Left ventricle myocardium superior (tissue), 1 donor: ENCODE measurements around the gene DAP. TPM values are rescaled to one million over a fixed set of nuclear protein-coding genes. Genes with fewer than 3 reads are reported as not detected.

ENCODE experiments used
- ATAC-seq: fragments of 200-7000 bp; cut with Tn5 transposase; one replicate; pipeline ENCODE4 v1.9.1; 2020; ENCODE audit warnings: mild to moderate bottlenecking, moderate library complexity
- DNase-seq: peaks from one replicate; pipeline ENCODE4 v3.0.0-alpha.2; 2020
- intact Hi-C: fragments of 100-400 bp; cut with micrococcal nuclease; formaldehyde crosslinking; loops from one replicate; pipeline ENCODE4 v1.11.0; 2022
- total RNA-seq: library from RNA; stranded (reverse); fragmentation: NEBNext Ultra II Directional; extraction: Animal tissue kit (Norgen Biotek cat#: 25700); gene quantifications from one replicate; pipeline ENCODE4 v1.2.1, GENCODE V29; 2021
- donor health status: DM: no; HTN: yes; CAD: no; lungs with severe emphysema.

The DAP gene
- total RNA-seq, 1 donor from 2014 or later = 16.9 TPM

DNA sequence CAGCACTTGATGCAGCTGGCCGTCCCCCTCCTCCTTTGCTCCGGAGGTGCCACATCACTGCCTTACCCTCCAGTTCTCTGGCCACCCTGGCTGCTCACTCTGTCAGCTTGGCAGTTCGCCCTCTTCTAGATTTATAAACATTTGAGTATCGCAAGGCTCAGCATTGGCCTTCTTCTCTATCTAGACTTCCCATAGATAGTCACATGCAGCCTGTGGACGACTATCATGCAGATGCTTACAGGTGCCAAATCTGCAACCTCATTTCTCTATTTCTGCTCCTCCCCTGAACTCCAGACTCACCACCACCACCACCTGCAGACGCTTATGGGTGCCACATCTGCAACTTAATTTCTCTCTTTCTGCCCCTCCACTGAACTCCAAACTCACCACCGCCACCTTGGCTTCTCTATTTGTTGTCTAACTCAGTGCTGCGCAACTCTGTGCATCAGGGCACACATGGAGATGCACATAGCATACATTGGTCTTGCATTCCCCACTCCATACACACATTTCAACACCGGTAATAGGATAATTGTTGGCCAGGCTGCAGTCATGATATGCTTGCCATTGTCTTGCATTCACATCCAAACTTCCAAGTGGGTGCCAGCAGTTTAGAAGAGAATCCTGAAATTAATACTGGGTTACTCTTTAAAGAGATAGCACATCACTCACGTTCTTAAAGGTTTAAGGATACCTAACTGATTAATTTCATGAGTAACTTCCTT lies 1.9 kb upstream of the DAP start:
- DNase-seq (no peak), ATAC-seq (no peak)
- intact Hi-C loops = no loop called here

DNA sequence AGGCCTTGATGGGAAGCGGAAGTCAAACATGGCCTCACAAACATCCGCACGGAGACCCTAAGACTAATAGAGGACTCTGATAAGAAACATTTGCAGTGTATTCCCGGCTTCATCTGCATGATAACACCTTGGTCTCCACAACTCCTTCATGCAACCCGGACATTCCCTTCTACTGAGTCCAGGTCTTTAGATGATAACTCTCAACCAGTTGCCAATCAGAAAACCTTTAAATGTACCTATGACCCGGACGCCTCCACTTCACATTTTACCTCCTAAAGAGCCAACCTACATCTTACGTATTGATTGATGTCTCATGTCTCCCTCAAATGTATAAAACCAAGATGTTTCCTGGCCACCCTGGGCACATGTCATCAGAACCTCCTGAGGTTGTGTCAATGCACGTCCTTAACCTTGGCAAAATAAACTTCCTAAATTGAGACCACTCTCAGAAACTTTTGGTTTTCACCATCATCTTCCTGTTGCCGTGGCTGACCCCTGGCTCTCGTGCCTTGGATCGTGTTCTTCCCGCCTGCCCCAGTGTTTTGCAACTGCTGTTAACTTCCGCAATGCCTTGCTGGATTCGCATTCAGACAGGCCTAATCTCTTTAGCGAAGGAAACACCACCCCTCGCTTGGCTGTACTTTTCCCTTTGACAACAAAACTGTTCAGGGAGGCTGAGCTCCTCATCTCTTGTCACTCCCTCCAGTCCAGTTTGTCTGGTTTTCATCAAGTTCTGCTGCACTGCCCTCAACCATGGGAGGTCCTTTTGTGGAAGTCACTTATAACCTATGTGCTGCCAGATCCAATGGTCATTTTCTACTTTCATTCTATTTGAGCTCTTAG lies 1.1 kb upstream of the DAP start:
- DNase-seq (peak; percentile 45), ATAC-seq (peak; percentile 5)
- intact Hi-C loops = no loop called here

DNA sequence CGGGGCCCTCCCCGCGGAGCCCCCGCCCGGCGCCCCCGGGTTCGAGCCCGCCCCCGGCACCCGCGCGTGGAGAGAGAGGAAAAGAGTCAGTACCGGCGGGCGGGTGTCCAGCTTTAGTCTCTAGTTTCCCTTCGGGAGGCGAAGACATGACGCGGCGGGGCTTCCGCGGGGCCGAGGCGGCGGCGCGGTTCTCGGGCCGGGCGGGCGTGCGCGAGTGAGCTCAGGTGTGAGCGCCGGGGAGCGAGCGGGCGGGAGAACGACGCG lies 181 bp downstream of the DAP start:
- intact Hi-C loops = no loop called here
- DNase-seq (no peak), ATAC-seq (no peak)

DNA sequence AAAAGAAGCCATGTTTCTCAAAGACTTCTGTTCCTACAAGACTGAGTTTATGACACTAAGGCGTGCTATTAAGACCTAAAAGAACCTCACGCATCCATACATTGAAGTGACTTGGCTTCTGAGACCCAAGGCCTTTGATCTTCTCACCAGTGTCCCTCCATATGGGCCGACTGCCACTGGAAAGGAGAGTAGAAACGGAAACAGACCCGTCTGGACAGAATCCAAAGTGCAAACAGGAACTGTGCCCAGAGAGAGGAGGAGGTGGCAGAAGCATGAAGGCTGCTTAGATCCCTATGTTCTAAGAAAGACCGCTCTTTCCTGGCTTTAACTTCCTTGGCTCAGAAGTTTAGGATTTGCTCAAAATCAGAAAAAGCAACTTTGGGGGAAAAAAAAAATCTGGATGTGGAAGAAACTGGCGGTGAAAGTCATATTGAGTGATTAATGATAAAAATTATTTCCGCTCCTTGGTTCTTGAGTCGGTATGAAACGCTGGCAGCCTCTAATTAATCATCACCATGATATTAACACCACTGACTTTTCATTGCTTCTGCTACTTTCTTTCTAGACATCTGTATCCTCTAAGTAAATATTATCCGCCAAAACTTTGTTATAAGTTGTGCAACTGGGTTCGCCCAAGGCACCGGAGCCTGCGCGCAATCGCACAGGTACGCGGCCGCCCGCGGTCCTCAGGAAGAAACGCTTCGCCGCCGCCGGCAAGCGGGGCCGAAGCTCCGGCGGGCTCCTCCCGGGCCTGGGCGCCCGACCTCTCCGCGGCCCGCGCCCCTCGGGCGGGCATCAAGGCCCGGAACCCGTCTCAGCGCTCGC lies 726 bp downstream of the DAP start:
- intact Hi-C loops = no loop called here
- no peak for DNase-seq
- ATAC-seq = peak; percentile 47

DNA sequence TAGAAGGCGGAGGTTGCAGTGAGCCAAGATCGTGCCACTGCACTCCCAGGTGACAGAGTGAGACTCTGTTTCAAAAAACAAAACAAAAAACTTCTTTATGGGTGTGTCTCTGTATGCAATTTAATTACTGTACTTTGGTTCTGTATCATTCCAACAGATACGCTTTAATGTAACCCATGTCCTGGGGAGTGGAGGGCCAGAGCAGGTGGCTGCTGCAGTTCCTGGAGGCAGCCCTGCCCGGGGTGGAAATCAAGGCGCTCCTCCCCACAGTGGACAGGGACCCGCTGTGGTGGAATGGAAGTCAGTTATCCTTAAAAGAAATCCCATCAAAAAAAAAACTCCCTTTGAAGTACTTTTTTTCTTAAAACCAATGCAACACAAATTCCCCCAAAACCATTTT lies 1.9 kb downstream of the DAP start:
- ATAC-seq = no peak
- DNase-seq = no peak
- intact Hi-C loops = no loop called here

DNA sequence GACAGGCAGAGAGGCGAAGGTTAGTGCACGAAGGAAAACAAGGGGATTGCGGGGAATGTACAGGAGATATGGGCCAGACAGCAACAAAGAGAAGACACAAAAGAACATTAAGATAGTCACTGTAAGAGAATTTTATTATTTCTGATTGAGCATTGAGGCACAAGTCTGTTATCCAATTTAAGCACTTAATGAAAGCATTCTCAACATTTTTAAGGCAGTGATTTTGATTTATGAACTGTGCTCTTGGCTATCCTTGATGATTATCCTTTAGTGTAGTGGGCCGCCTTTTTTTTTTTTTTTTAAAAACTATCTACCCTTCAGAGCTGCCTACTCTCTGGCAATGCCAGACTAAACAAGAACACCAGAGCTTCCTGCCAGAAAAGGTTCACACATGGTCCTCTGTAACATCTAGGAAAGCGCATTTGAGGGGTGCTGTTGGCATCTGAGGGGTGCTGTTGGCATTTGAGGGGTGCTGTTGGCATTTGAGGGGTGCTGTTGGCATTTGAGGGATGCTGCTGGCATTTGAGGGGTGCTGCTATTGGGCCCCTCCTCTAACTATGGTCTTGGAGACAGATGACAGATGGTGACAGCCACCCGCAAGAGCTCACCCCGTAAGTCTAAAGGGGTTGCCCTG lies 3.0 kb downstream of the DAP start:
- no peak for DNase-seq
- no peak for ATAC-seq
- intact Hi-C loops = no loop called here

DNA sequence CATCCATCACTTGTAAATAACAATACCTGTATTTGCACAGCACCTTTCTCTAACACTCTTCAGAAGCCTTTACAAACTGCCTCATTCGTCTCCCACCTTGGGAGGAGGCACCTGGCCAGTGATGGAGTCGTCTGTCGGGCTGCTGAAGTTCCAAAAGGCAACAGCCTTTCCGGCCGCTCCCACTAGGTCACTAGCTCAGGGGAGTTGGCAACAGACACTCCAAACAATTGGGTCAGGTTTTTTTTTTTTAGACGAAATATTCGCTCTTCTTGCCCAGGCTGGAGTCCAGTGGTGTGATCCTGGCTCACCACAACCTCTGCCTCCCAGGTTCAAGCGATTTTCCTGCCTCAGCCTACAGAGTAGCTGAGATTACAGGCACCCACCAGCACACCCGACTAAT lies 4.0 kb downstream of the DAP start:
- no peak for DNase-seq

DNA sequence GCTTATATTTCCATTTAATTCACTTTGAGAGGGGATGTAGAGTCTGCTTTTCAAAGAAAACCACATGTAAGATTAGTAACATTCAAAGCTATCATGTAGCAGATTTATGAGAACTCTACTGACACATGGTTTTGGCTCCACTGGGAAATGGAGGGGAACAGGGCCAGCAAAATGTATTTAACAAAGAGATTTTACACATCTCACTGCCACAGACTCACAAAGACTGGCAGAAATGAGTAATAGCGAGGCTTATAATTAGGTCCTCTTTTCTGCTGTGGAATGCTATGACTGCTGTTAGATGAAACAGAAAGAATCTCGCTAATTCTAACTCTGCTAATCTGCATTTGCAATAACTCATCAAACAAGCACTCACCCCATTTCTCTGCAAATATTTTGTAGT lies 4.5 kb downstream of the DAP start:
- ATAC-seq (no peak), DNase-seq (no peak)
- intact Hi-C loops = no loop called here

More for the DNA sequence above, 4.0 kb downstream of the DAP start:
- ATAC-seq = no peak
- intact Hi-C loops = no loop called here

DNA sequence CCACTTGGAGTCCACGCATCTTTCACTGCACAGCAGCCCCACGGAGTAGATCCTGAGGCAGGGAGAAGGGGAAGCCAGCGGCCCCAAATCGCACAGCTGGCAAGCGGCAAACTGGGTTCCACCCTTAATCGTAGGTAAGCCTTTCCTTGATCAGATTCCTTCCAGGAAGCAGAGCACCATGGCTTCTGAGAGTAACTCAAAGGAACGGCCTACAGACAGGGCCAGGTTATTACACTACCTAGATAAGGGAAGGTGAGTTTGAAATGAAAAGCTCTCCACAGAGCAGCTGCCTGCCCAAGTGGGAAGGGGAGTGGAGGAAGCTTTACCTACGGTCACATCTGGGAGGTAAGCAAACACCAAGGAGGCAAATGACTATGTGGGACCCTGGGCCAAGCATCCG lies 7.9 kb downstream of the DAP start:
- intact Hi-C loops = no loop called here
- DNase-seq (no peak), ATAC-seq (no peak)

DNA sequence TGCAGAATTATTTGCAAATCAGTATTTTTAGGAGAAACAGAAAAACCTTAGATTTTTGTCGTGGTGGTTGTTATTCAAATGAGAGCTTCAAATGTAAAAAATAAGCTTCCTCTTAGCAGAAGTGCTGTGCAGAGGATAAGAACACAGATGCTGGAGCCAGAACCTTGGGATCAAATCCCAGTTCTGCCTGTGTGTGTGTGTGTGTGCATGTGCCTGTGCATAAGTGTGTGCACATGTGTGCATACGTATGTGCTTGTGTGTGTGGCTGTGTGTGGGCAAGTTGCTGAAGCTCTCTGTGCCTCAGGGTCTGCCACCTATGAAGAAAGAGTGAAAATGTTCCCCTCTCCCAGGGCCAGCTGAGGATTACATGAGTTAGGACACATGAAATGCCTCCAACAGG lies 8.6 kb downstream of the DAP start:
- no peak for DNase-seq
- ATAC-seq = no peak
- intact Hi-C loops = no loop called here

DNA sequence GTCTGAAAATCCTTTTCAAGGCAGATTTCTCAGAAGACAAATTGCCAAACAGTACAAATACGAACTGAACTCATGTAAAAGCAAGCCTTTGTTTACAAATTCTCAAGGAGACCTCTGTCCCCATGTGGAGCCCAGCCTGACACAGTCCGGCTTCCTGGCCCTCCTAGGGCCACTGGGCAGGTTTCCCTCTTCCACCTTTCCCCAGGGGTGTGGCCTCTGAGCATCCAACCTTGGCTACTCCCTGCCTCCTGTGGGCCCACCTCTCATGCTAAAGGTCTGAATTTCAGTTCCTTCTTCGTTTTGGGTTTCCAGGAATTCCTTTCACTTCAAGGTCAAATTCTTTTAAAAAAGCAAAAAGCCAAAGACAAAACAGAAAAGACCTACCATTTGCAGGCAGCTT lies 10.1 kb downstream of the DAP start:
- intact Hi-C loops = no loop called here
- DNase-seq (no peak), ATAC-seq (no peak)

DNA sequence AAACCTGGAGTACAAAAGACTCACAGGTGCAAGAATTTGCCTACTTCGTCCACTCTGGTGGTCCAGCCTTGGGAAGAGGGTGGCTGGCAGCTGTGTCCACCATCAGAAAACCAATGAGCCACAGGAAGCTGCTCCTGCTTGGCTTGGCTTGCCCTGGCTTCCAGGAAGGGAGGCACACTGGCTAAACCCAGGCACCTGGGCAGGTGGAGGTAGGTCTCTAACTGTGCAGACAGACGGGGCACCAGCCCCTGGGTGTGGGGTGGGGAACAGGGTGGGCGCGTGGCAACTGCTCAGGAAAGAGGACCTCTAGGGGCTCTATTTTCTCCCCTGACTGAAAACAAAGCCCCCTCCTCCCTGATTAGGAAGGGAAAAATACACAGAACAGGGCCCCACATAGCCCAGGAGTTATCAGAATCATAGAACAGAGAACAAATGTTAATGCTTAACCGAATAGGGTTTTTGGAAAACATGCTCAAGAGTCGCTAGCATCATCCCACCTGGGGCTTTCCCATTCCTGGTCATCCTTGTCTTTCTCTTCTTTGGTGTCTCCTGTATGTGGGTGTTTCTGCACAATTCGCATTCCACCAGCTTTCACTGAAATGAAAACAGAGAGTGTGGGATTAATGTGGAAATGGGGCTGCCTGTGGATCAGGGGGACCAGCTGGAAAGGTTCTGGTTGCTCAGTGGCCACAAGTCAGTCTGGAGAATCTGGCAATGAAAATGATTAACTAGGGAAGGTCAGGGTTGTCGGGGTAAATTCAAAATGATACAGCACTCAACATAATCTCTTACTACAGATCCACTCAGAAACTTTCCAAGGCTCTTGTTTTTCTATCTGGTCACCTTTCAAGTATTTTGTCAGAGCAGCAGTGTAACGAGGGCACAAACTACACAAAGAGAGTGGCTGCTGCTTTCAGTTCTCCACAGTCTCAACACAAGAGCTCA lies 13.1 kb downstream of the DAP start:
- intact Hi-C loops = no loop called here

DNA sequence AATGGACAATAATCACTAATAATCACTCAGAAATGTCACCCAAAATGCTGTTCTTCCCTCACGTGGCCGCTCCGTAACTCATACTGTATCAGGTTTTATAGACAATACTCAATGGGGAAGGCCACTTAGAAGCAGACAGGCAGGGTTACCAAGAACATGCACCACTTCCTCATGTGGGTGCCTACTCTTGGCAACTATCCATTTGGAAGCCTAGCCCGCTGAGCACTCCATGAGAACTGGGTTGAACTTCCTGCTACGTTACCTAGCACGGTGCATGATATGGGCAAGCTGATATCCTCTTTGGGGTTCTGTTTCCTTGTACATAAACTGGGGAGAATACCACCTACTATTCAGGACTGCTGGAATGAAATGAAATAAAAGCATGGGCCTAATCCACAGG lies 14.3 kb downstream of the DAP start:
- DNase-seq (no peak), ATAC-seq (peak; percentile 63)
- intact Hi-C loops = no loop called here

More for the DNA sequence above, 13.1 kb downstream of the DAP start:
- DNase-seq (no peak), ATAC-seq (no peak)

DNA sequence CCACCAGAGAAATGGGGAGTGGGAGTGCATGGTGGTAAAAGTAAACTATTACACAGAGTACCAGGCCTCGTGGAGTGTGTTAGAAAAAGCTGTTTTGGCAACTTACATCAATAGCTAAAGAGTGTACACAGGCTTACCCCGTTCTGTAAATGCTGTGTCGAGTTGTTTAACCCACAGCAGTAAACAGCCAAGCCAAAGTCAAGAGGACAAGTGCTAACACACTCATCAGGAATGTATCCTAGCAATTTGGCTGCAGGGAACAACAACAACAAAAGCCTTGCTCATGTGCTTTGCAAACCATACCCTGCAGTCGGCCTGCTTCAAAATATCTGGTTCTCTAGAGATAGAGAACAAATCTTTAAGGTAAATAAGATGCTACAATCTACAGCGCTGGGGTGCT lies 15.9 kb downstream of the DAP start:
- ATAC-seq (peak; percentile 91), DNase-seq (no peak)
- intact Hi-C loops = no loop called here

DNA sequence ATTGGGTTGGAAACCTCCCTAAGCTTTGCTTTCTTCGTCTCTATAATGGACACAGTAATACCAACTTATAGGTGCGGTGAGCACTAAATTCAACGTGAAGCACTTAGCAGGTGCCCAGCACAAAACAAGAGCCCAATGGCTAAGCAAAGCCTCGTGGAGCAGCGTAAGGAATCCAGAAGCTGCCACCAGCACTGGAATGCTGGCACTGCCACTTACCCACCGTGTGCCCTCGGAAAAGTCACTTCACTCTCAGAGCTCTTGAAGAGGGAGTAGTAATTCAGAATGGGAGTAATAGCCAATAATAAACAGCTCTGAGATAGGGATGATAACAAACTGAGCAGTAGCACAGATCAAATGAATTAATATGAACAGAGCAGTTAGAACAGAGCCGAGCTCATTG lies 16.4 kb downstream of the DAP start:
- ATAC-seq = peak; percentile 73
- intact Hi-C loops = no loop called here
- no peak for DNase-seq

DNA sequence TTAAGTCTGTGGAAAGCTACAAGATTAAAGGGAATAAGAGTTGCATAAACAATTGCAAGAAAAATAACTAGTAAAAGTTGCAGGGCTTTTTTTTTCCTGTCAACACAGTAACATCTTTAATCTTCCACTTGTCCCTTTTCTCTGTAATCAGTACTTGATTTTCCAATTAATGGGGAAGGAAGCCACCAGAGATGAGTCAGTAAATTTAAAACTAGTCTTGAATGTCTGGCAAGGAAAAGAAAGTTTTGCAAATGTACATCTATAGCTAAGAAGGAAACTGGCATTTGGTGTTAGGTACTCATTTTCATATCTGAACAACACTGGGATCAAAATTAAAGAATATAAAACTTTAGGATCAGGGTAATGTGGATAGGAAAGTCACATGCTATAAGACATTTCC lies 17.1 kb downstream of the DAP start:
- no peak for DNase-seq
- intact Hi-C loops = no loop called here
- no peak for ATAC-seq

DNA sequence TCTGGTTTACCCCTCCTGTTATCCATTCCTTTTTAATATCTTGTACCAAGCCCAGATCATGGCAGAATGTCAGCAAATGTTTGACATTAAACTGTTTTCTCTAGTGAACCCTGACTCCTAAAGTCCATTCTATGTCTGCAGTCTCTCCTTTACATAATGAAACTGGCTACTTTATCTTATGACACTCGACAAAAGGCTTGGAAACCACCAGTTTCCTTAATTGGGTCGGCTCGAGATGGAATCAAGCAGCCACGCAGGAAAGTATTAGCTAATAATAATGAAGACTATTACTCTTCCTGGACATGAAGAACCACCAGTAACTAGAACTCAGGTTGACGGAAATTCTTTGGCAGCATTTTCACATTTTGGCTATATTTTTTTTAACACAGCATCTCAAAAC lies 17.5 kb downstream of the DAP start:
- intact Hi-C loops = no loop called here
- ATAC-seq (no peak), DNase-seq (no peak)

DNA sequence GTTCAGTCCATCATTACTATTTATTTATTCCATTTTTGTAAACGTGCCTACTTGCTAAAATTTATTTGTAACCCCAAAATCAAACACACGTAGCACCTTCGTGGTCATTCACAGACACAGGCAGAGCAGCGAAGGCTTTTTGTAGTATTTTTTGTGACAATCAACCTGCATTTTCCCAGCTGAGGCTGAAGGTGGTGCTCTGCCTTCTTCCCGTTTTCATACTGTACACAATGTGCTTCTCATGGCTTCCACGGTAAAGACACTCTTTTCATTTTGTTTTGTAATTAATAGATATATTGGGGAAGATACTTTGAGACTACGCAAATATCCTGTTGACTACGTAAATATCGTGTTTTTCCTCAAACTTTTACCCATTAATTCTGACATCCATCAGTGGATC lies 19.4 kb downstream of the DAP start:
- DNase-seq (no peak), ATAC-seq (no peak)
- intact Hi-C loops = no loop called here

DNA sequence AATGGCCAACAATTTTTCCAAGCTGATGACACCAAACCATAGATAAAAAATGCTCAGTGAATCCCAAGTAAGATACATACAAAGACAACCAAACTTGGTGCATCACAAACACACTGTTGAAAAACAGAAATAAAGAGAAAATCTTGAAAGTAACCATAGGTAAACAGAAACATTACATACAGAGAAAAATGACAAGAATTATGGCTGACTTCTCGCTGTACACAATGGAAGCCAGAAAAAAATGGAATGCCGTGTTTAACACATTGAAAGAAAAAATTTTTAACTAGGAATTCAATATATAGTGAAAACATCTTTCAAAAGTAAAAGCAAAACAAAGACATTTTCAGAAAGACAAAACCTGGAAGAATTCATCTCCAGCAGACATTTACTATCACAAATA lies 20.6 kb downstream of the DAP start:
- intact Hi-C loops = no loop called here
- ATAC-seq = no peak
- no peak for DNase-seq
